Fibroblast of skin of abdomen (primary cell): ENCODE measurements around the gene C1R.
A peak's percentile ranks its signal among the peaks of the same experiment; 100 is the strongest.
"Not testable (repeated sequence)": the region's sequence is repeated elsewhere in the genome, so short reads cannot be mapped to it uniquely, and the experiment has no call there.

ENCODE experiments used
- DNase-seq: peaks from one replicate; pipeline ENCODE4 v3.0.0-alpha.2; 2013

The C1R gene

DNA sequence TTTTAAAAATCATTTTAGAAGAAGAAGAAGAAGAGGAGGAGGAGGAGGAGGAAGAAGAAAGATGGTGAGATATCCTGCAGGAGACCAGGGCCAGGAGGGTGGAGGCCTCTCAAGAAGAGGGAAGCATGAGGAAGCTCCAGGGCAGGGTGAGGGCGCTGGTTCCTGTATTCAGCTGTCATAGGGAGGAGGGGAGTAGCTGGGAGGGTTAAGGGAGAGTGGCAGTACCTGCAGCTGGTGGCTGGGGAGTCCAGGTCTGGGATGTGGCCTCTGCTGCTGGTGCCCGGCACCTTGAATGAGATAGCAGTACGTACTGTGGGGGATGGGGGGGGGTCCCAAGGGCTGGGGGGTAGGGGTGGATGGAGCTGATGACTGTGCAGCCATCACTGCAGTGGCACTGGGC lies 26.6 kb upstream of the C1R start:
- no peak for DNase-seq

DNA sequence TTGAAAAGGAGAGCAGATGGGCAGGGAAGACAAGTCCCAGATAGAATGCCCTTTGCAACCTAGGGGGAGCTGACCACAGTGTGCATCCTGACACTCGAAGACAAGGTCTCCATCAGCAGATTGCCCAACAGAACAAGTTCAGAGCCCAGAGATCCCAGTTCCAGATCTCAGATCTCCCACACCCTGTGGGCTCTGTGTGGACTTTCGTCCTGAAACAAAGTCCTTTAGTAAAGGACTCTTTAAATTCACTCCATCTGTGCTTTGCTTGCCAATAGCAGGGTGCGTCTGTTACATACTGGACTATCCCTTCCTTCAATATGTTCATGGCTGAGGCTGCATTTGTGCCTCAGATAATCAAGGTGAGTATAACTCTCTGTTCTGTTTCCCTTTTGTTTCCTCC lies 25.4 kb upstream of the C1R start:
- no peak for DNase-seq

DNA sequence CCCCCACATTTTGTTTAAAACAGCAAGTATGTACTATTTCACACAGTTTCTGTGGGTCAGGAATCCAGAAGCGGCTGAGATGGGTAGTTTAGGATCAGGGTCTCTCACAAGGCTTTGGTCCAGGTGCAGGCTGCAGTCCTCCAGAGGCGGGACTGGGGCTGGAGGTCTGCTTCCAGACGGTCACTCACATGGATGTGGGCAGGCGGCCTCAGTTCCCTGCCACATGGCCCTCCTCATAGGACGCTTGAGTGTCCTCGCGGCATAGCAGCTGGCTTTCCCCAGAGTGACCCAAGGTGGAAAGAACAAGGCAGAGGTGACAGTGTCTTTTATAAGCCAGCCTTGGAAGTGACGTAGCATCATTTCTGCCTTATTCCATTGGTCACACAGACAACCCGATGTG lies 24.7 kb upstream of the C1R start:
- no peak for DNase-seq

DNA sequence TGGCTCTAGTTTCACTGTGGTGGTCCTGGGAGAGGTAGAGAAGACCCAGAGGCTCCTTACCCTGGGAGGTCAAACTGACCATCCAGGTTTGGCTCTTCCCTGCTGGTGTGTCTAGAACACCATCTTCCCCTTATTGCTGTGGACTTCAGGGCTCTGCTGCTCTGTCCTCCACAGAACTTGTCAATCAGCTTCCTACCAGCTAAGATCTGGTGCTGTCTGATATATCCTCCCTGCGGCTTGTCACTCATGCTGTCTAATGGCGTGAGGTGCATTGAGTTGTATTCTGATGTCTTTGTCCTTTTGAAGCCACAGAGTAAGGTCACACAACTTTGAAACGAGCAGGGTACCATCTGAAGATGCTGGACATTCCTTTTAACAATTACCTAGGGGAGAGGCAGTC lies 24.0 kb upstream of the C1R start:
- no peak for DNase-seq

DNA sequence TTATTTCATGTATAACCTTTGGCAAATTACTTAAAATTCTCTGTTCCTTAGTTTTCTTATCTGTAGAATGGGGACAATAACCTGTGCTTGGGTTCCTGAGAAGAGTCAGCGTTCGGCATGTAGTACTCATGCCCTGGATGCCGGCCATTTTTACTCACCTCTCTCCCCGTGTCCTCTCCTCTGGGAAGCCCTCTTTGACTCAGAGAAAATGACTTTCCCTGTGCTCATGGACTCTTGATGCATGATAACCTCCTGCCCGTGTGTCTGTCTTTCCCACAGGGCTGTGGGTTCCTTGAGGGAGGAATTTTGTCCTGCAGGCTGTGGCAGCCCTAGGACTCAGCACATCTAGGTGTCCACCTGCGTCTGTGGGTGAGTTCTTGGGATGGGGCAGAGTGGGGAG lies 22.6 kb upstream of the C1R start:
- DNase-seq = no peak

DNA sequence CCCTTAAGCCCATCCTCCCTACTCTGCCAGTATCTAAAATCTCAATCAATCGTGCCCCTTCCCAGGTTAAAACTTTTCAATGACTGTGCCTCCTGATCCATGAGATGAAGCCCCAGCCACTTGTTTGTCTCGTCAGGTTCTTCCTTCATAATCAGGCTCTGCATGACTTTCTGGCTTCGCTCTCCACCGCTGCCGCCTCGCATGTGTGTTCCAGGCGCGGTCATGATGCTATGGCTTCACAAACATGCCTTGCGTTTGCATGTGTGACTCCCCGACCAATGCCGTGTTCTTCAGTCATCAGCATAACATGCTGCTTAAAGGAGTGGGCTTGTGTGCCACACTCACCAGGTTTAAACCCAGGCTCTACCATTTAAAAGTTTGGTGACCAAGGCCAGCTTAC lies 21.8 kb upstream of the C1R start:
- DNase-seq = no peak

DNA sequence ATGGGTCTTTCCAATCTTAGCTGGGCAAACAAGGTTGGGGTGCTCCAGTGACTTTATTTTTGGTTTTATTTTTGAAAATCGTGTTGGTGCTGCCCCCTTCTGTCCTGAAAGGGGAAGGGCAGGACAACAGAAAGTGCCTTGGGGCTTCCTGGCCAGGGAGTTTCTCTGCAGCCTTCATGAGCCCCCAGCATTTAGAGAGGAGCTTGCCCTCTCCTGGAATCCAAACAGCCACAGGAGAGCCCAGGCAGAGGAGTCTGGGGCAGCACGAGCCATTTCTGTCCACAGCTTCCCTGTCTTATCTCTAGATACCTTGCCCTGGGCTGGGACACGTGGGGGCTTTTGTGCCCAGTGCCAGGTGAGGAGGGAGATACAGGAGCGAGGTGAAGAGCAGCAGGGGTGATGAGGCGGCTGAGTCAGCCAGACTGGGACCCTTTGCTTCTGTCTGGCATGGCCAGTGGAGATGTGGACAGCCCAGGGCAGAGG lies 21.2 kb upstream of the C1R start:
- peak; percentile 47 for DNase-seq

DNA sequence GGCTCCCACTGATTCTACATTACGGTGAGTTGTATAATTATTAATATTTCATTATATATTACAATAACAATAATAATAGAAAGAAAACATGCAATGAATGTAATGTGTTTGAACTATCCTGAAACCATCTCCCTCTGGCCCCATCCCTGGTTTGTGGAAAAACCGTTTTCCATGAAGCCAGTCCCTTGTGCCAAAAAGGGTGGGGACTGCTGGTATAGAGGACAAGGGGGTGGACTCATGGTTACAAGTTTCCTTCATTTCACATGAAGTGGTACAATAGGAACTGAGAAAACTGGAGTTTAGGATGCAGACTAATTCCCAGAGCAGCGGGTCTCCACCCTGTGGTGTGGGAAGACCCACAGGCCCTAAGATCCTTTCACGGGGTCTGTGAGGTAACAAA lies 19.8 kb upstream of the C1R start:
- no peak for DNase-seq

DNA sequence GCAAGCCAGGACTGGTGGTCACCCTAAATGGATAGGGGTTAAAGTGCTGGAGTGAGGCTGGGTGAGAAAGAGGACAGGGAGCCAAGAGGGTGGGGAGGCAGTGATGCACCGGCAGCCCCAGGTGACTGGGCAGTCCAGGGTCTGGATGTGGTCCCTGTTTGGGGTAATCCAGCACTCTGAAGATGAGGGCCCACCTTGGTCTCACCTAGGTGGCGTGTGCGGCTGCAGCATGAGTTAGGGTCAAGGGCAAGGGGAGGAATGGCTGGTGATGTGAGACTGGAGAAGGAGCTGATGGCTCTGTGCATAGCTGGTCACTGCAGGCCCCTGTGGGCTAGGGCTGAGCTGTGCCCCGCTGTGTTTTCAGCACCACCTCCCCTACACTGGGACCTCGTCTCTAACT lies 18.4 kb upstream of the C1R start:
- DNase-seq = no peak

DNA sequence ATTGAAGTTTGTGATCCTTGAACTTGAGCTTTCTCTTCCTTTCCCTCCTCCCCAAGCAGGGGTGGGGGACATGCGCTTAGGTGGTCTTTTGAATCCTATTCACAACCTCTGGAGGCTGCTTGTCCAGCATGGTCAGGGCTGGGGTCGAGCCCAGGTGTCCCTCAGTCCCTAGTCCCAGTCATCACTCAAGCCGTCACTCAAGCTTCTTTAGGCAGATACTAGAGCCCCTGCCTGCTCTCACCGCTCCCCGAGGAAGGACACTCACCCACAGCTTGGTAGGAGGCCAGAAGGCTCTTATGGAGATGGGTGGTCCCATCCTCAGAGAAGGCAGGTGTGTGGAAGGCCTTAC lies 17.3 kb upstream of the C1R start:
- no peak for DNase-seq

DNA sequence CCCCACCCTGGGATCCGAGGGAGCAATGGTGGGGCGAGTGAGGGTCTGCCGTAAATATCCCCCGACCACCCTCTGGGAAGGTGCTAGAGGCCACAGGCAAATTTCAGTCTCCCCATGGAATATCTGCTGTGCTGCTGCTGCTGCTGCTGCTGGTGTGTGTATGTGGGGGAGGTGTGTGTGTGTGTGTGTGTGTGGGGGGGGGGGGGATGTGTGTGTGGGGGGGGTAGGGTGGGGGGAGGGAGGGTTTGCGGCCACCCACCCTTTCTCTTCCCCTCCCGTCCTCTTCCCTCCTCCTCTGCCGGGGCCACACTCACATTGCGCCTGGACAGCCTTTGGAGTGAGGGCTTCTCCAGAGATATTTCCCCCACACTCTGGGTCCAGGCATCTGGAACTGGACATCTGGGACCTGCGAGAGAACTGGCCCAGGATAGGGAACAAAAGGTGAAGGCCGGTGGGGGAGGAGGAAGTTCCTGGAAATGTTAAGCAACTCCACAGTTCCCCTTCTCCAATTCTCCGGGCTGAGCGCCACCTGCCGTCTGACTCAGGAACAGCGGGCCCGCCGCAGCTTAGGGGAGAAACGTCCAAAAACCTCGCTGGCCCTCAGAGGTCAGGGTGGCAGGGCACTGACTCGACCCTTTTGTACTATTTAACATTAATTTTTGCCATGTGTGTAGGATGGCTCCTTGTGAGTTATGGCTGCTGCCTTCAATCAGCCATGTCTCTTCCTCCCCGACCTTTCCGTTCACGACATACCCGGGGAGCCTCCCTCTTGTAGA lies 16.7 kb upstream of the C1R start, which contains the start of gene C1RL:
Gene C1RL (minus strand): TSS at position 419 of the 776 bp plus-strand sequence. CDS start 34 bp downstream, at position 385.
- peak; percentile 84 for DNase-seq

DNA sequence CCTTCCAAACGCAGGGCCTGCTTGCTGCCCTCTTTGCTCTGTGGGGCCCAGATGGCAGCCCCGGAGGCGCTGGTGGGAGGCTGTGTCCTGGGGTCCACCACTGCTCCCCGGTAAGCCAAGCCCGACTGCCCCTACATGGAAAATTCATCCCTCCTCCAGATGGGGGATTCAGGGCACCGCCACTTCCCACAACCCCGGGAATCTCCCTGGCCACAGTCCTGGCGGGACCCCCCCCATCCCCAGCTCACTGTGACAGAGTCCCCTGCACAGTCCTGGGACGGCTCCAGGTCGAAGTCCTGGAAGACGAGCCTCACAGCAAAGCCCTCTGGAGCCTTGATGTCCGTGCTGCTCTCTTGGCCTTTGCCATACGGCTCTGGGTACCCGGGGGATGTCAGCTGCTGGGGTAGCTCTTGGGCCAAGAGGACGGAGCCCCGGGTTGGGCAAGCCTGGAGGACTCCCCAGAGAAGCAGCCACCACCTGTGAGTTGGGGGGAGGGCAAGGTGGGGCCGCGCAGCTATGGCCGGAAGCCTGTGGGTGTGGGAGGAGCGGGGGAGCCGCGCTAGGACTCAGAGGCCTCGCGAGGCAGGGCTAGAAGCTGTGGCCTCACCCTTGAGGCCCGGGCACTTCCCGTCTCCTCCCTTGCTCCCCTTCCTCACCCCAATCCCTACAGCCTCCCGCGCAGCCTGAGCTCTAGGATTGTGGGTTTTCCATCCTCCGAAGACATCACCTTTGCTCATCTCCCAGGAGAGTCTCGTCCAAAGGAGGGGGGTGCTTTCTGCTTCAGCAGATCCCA lies 16.0 kb upstream of the C1R start:
- peak; percentile 78 for DNase-seq

DNA sequence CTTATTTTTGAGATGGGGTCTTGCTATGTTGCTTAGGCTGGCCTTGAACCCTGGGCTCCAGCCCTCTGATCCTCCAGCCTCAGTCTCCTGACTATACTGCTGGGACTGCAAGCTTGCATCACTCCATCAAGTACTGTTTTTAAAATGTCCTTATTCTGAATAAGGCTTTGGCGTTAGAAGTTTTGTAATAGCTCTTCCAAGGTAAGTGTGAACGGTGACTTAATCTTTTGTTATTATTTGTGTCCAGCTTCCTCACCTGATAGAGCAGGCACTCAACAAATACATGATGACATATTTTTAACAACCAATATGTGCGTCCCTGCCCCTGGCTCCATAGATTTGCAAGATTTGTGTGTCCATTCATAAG lies 15.4 kb upstream of the C1R start:
- DNase-seq = no peak

DNA sequence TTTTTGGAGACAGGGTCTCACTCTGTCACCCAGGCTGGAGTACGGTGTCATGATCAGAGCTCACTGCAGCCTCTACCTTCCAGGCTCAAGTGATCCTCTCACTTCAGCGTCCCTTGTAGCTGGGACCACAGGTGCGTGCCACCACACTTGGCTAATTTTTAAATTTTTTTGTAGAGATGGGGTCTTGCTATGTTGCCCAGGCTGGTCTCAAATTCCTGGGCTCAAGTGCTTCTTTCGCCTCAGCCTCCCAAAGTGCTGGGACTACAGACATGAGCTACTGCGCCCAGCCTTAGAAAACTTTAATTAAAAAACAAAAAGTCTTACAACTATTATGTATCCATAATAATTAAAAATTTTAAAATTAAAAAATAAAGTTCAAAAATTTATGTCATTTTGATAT lies 14.9 kb upstream of the C1R start:
- DNase-seq = not testable (repeated sequence)

DNA sequence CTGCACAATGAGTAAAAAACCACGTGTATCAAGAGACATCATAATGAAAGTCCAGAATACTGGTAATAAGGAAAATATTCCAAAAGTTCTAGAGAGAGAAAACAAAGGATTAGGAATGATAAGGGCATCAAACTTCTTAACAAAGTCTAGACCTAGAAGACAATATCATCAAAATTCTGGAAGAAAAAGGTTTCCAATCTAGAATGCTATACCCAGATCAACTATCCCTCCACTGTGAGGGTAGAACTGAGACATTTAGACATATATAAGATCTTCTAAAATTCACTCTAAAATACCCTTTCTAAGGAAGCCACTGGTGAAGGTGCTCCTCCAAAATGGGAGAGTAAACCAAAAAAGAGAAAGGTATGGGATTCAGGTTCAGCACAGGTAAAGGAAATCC lies 13.8 kb upstream of the C1R start:
- DNase-seq = no peak

DNA sequence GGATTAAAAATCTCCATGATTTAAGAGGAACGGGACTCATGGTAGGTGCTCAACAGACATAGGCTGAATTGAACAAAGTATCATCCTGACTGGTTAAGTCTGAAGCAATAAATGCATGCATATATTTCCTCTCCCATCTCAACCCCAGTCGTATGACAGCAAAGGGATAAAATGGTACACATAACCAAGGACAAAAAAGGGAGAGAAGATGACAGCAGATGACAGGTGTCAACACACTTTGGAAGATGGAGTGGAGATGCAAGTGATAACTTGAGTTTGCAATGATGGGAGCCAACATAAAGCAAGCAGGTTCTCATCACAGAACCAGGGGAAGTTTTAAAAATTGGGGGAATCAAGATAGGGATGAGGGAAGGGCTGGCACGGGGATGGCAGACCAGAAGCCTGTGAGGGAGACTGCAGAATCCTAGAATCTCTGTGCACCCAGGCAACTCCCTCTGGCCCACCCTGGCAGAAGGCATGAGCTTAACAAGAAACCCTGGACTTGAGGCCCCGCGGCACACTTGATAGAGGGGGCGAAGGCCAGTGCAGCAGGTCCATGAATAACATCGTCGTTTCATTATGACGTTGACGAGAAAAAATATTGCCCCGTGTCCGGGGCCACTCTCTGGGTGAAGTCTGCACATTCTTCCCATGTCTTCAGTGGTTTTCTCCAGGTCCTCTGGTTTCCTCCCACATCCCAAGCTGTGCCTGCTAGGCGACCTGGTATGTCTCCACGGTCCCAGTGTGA lies 11.8 kb upstream of the C1R start:
- no peak for DNase-seq

DNA sequence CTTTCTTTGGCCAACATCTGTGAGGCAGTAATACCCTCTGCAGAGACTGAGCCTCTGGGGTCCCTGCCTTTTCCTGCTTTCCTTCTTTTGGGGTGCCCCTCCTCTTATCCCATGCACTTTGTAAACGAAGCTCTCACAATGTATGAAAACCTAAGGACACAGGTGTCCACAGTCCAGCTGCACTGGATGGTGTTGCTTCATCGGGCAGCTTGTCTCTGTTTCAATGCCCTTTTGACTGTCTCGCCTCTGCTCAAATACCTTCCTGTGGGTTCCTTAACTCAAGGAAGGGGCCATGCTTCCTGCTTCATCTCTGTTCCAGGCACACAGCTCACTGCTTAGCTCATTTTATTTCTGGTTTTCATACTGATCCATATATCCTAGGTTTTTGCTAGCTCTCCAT lies 10.3 kb upstream of the C1R start:
- DNase-seq = no peak

DNA sequence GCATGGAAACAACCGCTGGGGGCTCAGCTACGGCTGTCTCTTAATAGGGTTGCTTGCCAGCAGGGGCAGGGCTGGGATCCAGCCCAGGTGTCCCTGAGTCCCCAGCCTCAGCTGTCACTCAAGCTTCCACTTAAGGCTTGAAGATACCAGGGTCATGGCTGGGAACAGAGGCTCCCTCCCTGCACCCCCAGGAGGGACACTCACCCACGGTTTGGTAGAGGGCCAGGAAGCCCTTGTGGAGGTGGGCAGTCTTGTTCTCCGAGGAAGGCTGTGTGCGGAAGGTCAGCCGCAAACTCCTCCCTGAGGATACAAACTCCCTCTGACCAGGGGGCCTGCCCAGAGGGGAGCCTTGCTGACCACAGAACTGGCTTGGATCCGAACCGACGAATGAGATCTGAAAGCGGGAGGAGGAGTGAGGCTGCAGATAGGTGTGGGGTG lies 9.5 kb upstream of the C1R start:
- no peak for DNase-seq

DNA sequence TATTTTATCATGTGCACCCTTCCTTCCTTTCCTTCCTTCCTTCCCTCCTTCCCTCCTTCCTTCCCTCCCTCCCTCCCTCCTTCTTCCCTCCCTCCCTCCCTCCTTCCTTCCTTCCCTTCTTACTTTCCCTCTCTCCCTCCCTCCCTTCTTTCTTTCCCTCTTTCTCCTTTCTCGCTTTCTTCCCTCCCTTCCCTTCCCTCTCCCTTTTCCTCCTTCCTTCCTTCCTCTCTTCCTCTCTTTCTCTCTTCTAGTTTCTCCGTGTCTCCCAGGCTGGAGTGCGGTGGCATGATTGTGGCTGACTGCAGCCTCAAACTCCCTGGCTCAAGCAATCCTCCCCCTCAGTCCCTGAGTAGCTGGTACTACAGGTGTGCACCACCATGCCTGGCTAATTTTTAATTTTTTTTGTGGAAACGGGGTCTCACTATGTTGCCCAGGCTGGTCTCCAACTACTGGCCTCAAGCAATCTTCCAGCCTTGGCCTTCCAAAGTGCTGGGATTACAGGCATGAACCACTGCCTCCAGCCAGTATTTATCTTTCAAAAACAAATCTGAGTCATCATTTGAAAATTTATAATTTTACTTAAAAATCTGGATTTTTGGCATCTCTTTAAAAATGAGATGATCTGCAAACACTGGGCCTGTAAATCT lies 8.9 kb upstream of the C1R start:
- no peak for DNase-seq

DNA sequence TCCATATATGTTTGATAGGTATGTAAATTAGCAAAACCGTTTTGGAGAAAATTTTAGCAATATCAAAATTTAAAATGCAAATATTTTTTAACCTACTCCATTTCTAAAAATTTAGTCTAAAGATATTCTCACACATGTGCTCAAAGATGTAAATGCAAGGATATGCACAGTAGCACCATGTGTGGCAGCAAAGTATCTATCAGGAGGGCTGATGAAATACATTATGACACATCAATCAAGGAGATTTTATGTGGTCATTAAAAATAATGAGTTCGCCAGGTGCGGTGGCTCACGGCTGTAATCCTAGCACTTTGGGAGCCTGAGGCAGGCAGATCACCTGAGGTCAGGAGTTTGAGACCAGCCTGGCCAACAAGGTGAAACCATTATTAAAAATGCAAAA lies 8.0 kb upstream of the C1R start:
- DNase-seq = no peak

DNA sequence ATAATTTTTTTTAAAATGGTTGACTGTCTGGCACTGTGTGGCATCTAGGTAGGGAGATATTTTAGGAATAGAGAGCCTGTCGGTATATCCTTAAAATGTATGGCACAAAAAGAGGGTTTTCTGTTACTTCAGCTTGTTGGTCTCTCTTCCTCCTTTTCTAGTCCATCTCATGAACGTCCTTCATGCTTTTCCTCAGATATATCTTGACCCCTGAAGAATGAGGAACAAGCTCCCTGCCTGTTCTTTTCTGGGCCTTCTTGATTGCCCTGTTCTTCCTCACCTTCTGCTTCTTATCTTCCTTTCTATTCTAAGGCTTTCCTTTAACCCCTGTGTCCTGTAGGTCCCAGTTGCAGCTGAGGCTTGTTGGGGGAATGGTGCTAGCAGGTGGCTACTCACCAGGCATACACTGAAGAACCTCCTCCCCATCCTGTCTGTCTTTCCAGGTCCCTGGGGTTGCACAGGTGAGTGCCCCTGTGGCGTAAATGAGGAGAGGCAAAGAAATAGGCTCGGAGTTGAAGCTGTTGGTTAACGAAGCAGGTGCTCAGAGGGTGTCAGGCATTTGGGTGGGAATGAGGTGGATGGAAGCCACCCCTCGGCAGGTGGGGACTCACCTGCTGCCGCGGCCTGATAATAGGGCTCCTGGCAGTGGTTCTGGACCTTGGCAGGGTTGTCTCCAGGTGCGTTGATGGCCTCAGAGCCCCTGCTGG lies 7.2 kb upstream of the C1R start:
- DNase-seq = no peak

DNA sequence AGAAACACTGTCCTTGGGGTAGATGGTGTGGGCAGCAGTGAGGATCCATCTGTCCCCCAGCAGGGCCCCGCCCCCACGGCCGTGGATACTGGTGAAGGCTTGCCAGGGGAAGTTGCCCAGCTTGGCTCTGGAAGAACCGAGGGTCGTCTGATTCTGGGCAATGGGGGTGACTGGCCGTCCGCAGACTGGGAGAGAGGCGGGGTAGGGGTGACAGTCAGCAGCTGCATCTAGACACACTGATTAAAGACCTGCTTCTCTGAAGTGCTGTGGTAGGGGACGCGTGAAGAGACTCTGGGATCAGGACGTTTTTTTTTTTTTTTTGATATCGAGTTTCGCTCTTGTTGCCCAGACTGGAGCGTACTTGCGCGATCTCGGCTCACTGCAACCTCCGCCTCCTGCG lies 4.7 kb upstream of the C1R start:
- DNase-seq = no peak
